ENCODE results near the gene TTLL10. TPM values are rescaled to one million over a fixed set of nuclear protein-coding genes. Genes with fewer than 3 reads are reported as not detected.

TTLL10 gene
- total and polyA plus RNA-seq, 2 donors from 2014 or later, result 1.5 TPM; not detected in 1

DNA sequence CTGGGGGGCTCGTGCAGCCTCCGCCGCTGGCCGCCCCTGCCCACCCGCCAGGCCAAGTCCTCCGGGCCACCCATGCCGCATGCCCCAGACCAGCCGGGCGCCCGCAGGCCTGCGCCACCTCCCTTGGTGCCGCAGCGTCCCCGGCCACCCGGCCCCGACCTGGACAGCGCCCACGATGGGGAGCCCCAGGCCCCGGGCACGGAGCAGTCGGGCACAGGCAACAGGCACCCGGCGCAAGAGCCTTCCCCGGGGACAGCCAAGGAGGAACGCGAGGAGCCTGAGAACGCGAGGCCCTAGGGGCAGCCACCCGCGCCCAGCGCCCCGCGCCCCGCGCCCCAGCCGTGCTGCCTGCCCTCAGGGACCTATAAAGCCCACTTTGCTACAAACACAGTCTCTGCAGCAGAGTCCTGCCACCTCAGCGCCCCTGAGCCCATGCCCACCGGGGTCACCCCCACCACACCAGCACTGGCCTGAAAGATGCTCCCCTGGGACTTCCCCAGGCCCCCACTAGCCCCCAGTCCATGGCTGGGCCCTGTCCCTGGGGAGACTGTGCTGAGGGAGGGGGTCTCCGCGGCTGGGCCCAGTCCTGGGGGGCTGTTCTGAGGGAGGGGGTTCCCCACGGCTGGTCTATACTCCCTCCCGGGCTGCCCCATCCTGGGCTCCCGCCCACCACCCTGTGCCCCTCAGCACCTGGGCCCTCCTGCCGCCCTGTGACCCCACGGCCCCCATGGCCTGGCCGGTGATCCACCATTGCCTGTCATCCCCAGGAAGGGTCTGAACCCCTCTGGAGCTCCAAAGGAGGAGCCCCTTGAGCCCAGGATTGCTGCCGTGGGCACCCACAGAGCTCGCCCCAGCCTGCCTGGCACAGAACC is 24.1 kb downstream of the TTLL10 start:
- DNase-seq (peak in 2 of 5 donors; percentile 40 to 75), FAIRE-seq (no peak)
- Histone ChIP-seq H3K27ac (ENCODE audit: low read depth in 2 of 2, low read length in 2 of 2) (no peak overlapping the region), H3K36me3 (ENCODE audit: control insufficient read depth in 2 of 3, insufficient read depth in 3 of 3, low read length in 3 of 3) (no peaks in the 10 kb centered on the region), H3K27me3 (ENCODE audit: control insufficient read depth, insufficient read depth, low read length) (no peaks in the 10 kb centered on the region), H3K4me3 (ENCODE audit: low read length in 3 of 3) (no peak overlapping the region), H3K9ac (ENCODE audit: low read length in 3 of 3) (no peak overlapping the region), H3K4me1 (ENCODE audit: control insufficient read depth in 2 of 3, insufficient read depth in 2 of 3, low read depth in 1 of 3, low read length in 3 of 3) (no peaks in the 10 kb centered on the region), H3K9me3 (ENCODE audit: control insufficient read depth in 2 of 3, insufficient read depth in 1 of 3, low read length in 3 of 3) (no peaks in the 10 kb centered on the region)
- TF ChIP-seq, protein P1, sequence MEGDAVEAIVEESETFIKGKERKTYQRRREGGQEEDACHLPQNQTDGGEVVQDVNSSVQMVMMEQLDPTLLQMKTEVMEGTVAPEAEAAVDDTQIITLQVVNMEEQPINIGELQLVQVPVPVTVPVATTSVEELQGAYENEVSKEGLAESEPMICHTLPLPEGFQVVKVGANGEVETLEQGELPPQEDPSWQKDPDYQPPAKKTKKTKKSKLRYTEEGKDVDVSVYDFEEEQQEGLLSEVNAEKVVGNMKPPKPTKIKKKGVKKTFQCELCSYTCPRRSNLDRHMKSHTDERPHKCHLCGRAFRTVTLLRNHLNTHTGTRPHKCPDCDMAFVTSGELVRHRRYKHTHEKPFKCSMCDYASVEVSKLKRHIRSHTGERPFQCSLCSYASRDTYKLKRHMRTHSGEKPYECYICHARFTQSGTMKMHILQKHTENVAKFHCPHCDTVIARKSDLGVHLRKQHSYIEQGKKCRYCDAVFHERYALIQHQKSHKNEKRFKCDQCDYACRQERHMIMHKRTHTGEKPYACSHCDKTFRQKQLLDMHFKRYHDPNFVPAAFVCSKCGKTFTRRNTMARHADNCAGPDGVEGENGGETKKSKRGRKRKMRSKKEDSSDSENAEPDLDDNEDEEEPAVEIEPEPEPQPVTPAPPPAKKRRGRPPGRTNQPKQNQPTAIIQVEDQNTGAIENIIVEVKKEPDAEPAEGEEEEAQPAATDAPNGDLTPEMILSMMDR (IDR thresholded peaks at IDR 0.05; ENCODE audit: borderline replicate concordance, extremely low read depth, insufficient read depth), result no peak
- intact Hi-C loops (cut with DNase I), result no loop called here

DNA sequence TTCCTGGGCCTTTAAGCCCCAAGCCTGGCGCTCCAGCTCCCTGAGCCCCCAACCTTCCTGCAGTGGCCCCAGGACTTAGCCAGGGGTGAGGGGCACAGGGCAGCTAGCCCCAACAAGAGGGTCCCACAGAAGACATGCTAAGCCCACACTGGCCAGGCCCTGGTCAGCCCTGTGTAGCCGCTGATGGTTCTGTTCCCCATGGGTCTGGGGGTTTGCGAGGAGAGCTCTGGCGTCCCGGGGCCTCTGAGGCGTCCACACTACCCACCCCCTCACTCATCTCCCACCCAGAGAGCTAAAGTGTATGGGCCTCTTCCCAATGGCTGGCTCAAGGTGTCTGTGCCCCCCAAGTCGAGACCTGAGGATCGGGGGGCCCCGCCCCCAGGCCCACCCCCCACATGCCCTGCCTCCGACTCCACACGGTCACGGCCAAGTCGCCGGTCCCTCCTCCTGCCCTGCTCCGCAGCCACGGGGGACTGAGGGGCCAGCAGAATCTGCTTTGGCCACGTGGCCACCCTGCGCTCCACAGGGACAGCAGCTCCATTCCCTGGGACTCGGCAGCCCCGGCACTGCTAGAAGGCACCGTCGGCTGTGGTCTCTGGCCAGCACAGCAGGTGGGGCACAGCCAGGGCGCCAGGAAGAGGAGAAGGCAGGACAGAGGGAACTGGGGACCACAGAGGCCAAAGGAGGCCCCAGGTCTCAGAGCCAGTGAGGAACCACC is 24.9 kb downstream of the TTLL10 start:
- Histone ChIP-seq H3K27me3 (ENCODE audit: control insufficient read depth, insufficient read depth, low read length) (no peaks in the 10 kb centered on the region), H3K9ac (ENCODE audit: low read length in 3 of 3) (no peak overlapping the region), H3K9me3 (ENCODE audit: control insufficient read depth in 2 of 3, insufficient read depth in 1 of 3, low read length in 3 of 3) (no peaks in the 10 kb centered on the region), H3K4me1 (ENCODE audit: control insufficient read depth in 2 of 3, insufficient read depth in 2 of 3, low read depth in 1 of 3, low read length in 3 of 3) (no peaks in the 10 kb centered on the region), H3K36me3 (ENCODE audit: control insufficient read depth in 2 of 3, insufficient read depth in 3 of 3, low read length in 3 of 3) (no peaks in the 10 kb centered on the region), H3K27ac (ENCODE audit: low read depth in 2 of 2, low read length in 2 of 2) (no peak overlapping the region), H3K4me3 (ENCODE audit: low read length in 3 of 3) (no peak overlapping the region)
- FAIRE-seq (no peak), DNase-seq (peak in 2 of 5 donors; percentile 39 to 71)
- TF ChIP-seq, protein P1 (IDR thresholded peaks at IDR 0.05; ENCODE audit: borderline replicate concordance, extremely low read depth, insufficient read depth), result no peak
- intact Hi-C loops (cut with DNase I), result no loop called here

DNA sequence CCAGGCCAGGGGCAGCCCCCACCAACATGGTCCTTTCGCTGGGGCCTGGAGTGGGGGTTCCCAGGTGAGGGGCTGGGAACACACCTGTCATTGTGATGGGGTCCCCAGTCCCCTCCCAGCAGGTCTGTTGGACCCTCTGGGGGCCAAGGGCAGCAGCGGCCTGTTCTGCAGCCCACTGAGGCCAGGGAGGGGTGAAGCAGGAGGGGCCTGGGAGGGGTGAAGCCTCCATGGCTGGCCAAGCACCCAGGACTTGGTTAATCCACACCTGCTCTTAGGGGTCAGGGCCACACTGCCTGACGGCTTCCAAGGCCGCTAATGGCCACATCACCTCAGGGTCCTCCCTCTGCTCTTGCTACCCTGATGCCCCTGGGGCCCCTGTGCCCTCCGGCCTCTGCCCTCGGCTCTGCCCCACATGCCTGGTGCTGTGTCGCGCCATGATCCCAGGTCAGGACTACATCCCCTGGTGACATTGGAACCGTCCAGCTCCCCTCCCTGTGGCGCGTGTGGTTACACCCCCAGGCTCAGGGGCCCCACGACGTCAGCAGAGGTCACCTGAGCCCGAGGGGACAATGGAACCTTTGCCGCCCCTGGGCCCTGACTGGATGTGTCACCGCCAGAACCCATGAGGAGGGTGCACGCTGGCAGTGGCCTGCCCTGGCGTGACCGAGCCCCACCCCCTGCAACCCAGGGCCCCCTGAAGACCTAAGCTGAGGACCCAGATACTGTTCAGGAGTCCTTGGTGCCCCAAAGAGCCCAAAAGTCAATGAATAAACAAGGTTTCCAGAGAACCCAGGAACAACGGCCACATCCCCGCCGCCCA is 25.7 kb downstream of the TTLL10 start:
- Histone ChIP-seq H3K27ac (ENCODE audit: low read depth in 2 of 2, low read length in 2 of 2) (no peak overlapping the region), H3K27me3 (ENCODE audit: control insufficient read depth, insufficient read depth, low read length) (no peaks in the 10 kb centered on the region), H3K36me3 (ENCODE audit: control insufficient read depth in 2 of 3, insufficient read depth in 3 of 3, low read length in 3 of 3) (no peaks in the 10 kb centered on the region), H3K4me1 (ENCODE audit: control insufficient read depth in 2 of 3, insufficient read depth in 2 of 3, low read depth in 1 of 3, low read length in 3 of 3) (no peaks in the 10 kb centered on the region), H3K4me3 (ENCODE audit: low read length in 3 of 3) (no peak overlapping the region), H3K9ac (ENCODE audit: low read length in 3 of 3) (no peak overlapping the region), H3K9me3 (ENCODE audit: control insufficient read depth in 2 of 3, insufficient read depth in 1 of 3, low read length in 3 of 3) (no peaks in the 10 kb centered on the region)
- DNase-seq (peak in 2 of 5 donors; percentile 54 to 79), FAIRE-seq (no peak)
- intact Hi-C loops (cut with DNase I), result no loop called here
- TF ChIP-seq, protein P1 (IDR thresholded peaks at IDR 0.05; ENCODE audit: borderline replicate concordance, extremely low read depth, insufficient read depth), result no peak

Data from kidney (tissue), 14 donors.